Spleen (tissue), 7 donors: Measurements from ENCODE around the gene JAM3.

Source experiments
- POLR2AphosphoS5 ChIP-seq, 3 donors: sonication (generic); formaldehyde crosslinking; IDR thresholded peaks; one replicate each; pipeline ENCODE4 v1.5.1; 2017; ENCODE audit warnings: antibody characterized with exemption in 3 of 3
- TF ChIP-seq, protein P1 (sequence below), 11 experiments: fragments of 200-600 bp in 7 of 11; fragments of 450-650 bp in 4 of 11; sonication (generic) in 4 of 11; IDR thresholded peaks in 8 of 11; conservative IDR thresholded peaks in 3 of 11; 1 replicate in 7 of 11; 2 replicates in 4 of 11; pipeline versions ENCODE4 v1.4.0 to v1.8.0; 2016 to 2021; ENCODE audit warnings: antibody characterized with exemption in 11 of 11, inconsistent platforms in 4 of 11, mild to moderate bottlenecking in 1 of 11
- donor health status: DM: no; HTN: no; CAD: no; lungs with moderate emphysema.
- donor health status: DM: no; HTN: no; CAD: no.
- donor health status: DM: no; HTN: no; CAD: no.

DNA sequence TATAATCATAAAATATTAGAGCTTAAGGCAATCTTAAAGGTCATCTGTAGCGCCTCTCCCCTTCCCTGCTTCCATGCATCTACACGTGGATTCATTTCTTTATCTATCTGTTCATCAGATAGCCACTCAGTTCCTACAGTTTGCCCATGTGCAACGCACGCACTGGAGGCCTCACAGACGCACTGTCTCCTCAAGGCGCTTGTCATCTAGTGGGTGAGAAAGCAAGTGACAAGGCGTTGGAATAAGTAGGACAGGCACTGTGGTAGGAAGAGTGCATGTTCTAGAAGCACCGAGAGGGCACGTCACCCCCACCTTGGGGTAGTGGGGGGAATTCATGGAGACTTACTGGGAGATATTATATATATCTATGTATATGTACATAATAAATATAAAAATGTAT lies 20.8 kb upstream of the JAM3 start:
- TF ChIP-seq, protein P1, sequence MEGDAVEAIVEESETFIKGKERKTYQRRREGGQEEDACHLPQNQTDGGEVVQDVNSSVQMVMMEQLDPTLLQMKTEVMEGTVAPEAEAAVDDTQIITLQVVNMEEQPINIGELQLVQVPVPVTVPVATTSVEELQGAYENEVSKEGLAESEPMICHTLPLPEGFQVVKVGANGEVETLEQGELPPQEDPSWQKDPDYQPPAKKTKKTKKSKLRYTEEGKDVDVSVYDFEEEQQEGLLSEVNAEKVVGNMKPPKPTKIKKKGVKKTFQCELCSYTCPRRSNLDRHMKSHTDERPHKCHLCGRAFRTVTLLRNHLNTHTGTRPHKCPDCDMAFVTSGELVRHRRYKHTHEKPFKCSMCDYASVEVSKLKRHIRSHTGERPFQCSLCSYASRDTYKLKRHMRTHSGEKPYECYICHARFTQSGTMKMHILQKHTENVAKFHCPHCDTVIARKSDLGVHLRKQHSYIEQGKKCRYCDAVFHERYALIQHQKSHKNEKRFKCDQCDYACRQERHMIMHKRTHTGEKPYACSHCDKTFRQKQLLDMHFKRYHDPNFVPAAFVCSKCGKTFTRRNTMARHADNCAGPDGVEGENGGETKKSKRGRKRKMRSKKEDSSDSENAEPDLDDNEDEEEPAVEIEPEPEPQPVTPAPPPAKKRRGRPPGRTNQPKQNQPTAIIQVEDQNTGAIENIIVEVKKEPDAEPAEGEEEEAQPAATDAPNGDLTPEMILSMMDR (IDR thresholded peaks at IDR 0.05 in 8 of 11, conservative IDR thresholded peaks at IDR 0.05 in 3 of 11) = no peak
- no peak for TF ChIP-seq POLR2AphosphoS5 (IDR thresholded peaks at IDR 0.05)
